HG03159 (cell line): ENCODE measurements around the gene VCL.
"Not testable (repeated sequence)": the region's sequence is repeated elsewhere in the genome, so short reads cannot be mapped to it uniquely, and the experiment has no call there.

Source experiments
- ATAC-seq: cut with Tn5 transposase; IDR thresholded peaks from one replicate; pipeline ENCODE4 v1.9.1; 2021; ENCODE audit warnings: mild to moderate bottlenecking, moderate library complexity; ENCODE audit not compliant: unreplicated experiment

Gene VCL

DNA sequence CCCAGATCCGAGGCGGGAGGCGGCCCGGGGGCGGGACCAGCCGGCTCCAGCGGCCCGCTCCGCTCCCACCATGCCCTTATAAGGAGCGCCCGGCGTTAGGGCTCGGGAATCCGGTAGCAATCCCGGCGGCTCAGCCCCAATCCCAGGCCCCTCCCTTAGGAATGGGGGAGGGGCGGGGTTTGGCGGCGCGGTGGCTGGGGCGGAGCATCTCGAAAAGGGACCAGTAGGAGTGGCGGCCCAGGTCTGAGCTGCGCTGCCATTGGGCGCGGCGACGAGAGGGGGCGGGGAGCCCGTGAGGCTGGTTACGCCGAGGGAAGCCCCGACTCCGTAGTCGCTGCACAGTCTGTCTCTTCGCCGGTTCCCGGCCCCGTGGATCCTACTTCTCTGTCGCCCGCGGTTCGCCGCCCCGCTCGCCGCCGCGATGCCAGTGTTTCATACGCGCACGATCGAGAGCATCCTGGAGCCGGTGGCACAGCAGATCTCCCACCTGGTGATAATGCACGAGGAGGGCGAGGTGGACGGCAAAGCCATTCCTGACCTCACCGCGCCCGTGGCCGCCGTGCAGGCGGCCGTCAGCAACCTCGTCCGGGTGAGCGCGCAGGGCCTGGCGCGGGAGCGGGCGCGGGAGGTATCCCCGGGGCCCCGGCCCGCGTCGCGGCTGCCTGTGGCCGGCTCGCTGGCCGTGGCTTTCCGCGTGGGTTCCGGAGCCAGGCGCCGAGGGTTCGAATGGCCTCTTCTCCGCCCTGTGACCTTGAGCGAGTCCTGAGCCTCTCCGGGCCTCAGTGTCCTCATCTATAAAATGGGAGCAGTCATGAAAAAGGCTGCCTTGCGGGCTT is at the start of gene VCL:
Gene VCL (plus strand): TSS at position 330 of the 836 bp plus-strand sequence. CDS start 92 bp downstream, at position 422.
- peak; percentile 97 for ATAC-seq

DNA sequence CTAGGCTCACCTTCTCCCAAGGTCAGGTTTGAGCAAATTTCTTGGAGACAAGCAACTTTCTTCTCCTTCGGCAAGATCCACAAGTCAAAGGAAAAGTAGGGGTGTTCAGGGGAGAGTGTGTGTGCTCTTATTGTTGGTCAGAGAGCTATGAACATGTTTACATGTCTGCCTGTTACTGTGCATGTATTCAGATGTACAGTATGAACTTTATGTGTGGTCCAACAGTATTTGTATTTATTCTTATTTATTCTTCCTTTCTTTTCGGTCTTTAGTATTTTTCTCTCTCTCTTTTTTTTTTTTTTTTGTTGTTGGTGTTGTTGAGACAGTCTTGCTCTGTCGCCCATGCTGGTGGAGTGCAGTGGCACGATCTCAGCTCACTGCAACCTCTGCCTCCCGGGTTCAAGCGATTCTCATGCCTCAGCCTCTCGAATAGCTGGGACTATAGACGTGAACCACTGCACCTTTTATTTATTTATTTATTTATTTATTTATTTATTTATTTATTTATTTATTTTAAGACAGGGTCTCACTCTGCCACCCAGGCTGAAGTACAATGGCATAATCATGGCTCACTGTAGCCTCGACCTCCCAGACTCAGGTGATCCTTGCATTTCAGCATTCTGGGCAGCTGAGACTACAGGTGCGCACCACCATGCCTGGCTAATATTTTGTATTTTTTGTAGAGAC is 48.8 kb upstream of the VCL start:
- ATAC-seq = no peak

DNA sequence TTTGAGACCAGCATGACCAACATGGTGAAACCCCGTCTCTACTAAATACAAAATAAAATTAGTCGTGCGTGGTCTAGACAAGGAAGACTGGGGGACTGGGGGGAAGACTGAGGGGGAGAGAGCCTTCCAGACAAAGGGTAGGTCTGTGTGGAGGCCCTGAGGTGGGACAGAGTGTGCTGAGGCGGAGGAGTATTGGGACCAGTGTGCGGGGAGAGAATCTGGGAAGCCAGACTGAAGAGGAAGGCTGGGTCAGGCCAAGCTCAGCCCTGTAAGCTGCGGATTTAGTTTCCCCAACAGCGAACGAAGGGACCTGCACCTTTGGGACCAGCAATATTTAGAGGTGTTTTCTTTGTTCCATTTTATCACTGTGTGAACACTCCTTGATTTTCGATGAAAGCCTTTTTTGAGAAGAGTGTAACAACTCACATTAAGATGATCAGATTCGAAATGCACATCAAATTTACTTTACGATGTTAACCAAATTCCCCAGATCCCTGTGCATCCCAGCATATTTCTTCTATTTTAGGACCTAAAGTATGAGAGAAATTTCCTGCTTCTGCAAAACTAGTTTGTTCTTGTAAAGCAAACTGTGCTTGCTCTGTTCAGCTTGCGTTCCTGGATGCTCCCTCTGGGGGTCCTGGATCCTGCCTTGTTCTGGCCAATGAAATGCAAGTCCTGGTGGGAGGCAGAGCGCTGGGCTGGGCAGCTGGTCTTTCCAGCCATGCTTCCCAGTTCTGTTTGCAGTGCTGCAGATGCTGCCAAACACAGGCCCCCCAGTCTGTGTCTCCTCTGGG is 47.6 kb upstream of the VCL start:
- ATAC-seq = no peak

DNA sequence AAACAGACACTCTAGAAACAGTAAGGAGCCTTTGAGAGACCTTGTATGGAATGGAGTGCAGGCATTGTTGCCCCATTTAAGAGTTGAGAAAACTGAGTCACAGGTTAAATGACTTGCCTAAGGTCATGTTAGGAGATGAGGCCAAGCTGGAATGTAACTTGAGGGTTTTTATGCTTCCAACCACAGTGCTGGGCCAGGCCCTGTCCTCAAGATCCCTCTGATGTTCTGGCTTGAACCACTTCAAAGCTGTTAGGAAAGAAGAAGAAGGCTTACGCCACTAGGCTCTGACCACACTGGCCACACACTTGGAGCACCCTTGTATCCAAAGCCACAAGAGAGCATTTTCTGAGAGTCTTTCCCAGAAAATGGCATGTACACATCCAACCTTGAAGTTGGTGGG is 44.3 kb upstream of the VCL start:
- no peak for ATAC-seq

DNA sequence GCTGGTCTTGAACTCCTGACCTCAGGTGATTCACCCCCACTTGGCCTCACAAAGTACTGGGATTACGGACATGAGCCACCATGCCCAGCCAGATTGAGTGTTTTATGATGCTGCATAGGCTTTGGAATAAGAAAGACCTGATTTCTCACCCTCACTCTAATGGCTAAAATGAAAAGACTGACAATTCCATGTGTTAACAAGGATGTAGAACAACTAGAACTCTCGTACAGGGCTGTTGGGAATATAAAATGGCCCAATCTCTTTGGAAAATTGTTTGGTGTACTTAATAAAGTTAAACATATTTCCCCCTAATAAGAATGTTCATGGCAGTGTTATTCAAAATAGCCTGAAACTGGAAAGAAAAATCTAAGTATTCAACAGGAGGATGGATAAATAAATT is 43.2 kb upstream of the VCL start:
- no peak for ATAC-seq

DNA sequence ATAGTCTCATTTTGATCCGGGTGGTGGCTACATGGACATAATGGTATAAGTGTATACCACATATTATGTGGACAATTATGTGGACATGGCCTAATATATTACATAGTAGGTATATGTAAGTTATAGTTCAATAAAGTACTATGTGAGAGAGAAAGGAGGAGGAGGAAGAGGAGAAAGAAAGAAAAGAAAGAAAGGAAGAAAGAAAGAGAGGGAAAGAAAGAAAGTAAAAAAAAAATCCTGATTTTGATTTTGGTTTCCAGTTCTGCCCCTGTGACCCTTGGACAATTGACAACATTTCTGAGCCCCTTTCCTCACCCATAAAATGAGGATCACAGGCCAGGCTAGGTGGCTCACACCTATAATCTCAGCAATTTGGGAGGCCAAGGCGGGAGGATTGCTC is 42.2 kb upstream of the VCL start:
- no peak for ATAC-seq

DNA sequence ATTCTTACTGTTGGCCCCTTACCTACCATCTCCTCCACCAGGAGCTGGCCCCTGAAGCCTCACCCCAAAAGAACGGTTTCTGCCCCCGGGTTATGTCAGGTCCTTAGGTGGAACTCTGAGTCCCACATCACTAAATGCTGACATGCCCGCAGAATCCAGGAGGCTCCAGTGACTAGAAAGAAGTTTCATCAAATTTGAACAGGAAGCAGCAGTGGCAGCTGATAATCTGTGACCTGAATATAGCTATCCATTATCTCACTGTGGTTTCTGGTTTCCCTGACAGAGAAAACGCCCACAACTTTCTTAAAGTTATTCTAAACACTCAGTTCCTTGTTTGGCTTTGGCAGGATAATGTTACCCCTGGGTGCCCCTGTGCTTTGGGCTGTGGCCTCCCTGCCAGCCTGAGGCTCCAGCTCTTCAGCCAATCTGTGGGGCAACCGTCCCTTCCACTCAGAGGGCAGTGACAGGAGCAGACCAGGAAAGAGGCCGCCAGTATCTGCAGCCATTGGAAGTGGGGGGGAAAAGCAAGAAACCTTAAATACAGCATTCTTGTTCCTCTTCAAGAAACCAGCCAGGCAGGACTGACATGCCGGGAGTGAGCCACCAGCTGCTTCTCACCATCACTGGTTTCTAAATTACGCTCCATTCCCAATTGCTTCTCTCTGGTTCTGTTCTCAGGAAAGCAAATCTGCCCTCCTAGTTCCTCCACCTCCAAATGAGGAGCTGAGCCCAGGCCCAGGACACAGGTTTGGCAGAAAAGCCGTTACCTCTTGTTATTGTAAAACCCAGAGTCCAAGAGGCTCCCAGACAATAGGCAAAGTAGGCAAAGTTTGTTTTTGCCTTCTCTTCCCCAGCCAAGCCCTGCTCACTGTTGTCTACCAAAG is 41.2 kb upstream of the VCL start:
- peak; percentile 50 for ATAC-seq

DNA sequence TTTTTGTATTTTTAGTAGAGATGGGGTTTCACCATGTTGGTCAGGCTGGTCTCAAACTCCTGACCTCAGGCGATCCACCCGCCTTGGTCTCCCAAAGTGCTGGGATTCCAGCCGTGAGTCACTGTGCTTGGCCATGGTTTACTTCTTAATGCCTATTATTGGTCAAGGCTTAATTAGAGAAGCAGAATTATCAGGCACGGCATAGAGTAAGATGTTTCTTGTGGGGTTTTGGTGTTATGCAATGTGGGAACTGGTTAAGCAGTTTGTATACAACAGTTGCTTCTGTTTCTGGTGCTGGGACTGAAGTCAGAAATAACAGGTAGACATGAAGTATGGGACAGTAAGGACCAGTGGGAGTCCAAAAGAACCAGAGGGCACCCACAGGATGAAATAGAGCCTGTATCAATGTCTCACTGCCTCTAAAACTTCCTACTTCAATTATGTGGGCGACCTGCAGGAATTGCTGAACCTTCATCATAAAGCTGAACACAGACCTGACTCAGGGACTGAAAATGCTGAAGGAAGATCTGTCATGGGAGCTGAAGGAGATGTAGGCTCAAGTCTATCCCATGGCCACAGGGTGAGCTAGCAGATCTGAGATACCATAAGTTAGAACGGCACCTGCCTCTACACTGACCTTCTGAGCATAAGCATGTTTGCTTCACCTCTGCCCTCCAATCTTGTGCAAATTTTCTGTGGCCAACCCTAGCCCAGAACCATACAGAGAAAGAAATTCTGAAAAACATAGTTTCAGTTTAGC is 38.3 kb upstream of the VCL start:
- no peak for ATAC-seq

DNA sequence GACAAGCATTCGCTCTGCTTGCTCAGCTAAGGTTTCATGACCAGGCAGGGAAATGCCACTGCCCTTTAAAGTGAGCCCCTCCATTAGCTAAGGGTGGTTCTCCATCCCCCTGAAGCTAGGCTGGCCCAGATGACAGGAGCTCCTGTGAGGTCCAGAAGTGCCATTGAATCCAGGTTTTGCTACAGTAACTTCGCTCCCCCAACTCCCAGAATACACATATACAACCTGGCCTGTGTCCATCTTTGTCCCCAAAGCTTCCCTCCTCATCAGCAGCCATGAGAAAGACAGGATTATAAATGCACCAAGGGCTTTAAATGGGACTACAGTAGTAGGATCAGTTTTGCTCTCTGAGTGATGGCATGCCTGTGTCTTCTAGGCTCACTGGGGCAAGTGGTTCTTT is 35.5 kb upstream of the VCL start:
- no peak for ATAC-seq

DNA sequence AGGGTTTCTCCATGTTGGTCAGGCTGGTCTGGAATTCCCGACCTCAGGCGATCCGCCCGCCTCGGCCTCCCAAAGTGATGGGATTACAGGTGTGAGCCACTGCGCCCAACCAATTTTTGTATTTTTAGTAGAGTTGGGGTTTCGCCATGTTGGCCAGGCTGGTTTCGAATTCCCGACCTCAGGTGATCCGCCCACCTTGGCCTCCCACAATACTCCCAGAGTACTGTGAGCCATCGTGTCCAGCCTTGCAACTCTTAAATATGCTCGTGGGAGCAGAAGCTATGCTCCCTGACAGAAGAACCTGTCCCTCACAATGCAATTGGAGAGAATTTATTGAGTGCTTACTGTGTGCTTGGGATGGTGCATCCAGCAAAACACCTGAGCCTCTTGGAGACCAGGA is 34.4 kb upstream of the VCL start:
- not testable (repeated sequence) for ATAC-seq

DNA sequence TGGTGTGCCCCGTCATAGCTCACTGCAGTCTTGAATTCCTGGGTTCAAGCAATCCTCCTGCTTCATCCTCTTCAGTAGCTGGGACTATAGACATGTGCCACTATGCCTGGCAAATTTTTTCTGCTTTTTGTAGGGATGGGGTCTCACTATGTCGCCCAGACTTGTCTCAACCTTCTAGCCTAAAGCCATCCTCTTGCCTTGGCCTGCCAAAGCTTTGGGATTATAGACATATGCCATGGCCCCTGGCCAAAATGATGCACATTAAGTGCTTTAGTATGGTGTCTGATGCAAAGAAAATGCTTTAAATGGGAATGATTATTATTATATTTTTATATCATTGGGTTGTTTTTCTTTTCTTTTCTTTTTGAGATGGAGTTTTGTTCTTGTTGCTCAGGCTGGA is 33.2 kb upstream of the VCL start:
- no peak for ATAC-seq

DNA sequence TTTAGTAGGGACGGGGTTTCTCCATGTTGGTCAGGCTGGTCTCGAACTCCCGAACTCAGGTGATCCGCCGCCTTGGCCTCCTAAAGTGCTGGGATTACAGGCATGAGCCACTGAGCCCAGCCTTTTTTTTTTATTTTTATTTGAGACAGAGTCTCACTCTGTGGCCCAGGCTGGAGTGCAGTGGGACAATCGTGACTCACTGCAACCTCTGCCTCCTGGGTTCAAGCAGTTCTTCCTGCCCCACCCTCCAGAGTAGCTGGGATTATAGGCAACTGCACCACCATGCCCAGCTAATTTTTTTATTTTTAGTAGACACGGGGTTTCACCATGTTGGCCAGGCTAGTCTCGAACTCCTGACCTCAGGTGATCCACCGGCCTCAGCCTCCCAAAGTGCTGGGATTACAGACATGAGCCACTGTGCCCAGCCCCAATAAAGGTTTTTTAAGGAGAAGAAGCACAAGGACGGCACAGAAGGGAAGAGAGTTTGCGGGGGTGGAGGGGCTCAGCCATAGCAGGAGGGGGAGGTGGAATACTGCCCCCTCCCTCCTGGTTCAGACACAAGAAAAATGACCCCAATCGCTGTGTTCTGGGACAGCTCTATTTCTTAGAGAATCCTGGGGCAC is 32.5 kb upstream of the VCL start:
- not testable (repeated sequence) for ATAC-seq

DNA sequence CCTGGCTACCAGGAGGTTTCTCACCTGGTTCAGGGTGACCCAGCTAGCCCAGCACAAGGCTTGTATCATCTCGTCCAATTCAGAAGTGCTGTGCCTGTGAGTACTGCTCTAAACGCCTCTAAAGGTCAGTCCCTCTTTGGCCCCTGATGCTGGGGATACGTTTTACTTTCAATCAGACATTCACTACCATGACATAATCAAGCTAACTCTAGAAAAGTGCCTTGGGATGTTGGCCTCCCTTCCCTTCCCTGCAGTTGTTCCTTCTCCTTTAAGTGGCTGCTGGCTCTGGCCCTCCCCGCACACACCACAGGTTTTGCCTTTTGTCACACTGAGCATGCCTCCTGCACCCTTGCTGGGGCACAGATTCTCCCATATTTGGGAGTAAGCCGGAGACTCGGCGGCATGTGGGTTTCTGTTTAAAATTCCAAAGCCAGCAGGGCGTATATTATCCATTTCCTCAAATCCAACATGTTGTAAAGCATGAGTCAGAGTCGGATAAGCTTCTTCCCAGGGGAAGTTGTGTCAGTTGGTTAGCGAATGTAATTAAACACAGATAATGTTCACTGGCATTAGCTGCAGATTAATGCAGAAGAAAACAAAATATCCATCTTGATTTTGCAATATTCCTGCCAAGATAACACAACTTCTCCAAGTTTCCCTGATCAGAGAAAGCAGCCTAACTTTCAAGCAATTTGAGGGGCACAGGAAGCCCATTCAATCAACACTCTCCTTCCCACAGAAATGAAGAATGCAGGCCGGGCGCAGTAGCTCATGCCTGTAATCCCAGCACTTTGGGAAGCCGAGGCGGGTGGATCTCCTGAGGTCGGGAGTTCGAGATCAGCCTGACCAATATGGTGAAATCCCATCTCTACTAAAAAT is 31.8 kb upstream of the VCL start:
- no peak for ATAC-seq

DNA sequence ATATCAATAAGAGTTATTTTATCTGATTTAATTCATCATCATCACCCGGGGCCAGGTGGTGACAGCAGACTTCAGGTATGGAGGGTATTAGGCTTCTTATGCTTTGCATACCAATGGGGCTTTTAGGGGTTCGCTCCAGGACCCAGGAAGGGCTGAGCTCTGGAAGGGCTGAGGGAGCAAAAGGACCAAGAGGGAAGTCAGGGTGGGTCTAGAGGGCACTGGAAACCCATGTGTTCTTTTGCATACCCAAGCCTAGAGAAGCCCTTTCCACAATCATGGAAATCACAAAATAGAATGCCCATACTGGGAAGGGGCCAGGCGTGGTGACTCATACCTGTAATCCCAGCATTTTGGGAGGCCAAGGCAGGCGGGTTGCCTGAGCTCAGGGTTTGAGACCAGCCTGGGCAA is 30.9 kb upstream of the VCL start:
- ATAC-seq = no peak

DNA sequence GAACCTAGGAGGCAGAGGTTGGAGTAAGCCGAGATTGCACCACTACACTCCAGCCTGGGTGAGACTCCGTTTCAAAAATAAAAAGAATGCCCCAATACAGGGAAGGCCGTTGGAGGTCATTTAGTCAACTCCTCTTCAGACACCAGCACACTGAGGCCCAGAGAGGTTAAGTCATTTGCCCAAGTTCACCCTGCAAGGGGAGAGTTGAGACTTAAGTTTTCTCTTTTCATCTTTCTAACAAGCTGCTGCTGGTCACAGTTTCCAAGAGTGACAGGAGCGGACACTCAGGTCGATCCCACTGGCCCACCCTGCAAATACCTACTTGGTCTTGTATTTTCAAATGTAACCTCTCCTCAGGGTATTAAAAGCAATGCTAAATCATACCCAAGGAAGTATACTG is 30.4 kb upstream of the VCL start:
- ATAC-seq = no peak

DNA sequence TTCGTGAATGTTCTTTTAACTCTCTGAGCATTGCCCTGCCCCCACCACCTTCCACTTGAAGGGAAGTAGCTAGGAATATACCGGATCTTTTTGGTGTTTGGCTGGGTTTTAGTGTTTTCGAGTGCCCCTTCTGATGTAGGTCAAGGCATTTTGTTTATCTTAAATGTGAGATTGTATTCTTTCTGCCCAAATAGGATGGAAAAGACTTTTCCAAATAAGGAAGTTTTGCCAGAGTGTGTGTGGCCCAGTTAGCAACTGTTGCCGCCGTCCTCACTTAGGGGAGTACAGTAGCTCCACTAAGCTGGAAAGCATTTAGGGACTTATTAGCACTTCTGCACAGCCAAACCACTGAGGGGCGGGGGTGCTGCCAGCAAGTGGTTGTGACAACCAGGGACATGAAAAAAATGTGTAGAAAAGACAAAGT is 29.8 kb upstream of the VCL start:
- ATAC-seq = no peak

DNA sequence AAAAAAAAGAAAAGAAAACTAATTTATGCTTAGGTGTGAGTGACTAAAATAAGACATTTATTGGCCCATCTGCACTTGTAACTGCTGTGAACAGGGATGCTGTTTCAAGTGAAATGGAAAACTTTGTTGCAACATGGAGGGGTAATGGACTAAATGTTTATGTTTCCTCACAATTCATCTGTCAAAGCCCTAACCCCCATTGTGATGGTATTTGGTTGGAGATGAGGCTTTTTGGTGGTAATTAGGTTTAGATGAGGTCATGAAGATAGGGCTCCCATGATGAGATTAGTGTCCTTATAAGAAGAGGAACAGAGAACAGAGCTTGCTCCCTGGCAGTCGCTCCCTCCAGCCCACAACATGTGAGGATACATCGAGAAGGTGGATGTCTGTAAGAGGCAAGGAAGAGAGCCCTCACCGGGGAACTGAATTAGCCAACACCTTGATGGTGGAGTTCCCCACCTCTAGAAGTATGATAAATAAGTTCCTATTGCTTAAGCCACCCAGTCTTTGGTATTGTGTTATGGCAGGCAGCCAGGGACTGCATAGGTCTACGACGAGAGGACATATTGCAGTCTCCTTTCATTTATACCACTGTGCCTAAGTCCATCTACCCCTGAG is 28.6 kb upstream of the VCL start:
- ATAC-seq = no peak

DNA sequence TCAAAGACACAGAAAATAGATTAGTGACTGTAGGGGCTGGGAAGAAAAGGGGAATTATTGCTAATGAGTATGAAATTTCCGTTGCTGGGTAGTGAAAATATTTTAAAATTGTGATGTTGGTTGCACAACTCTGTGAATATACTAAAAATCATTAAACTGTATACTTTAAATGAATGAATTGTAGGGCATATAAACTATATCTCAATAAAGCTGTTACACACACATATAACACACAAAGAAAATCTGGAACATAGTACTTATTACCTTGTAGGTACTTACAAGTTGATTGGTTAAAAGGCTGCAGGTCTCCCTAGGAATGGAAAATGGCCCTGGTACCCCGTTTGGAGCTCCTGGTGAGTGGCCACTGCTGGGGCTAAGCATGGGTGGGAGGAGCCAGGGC is 27.1 kb upstream of the VCL start:
- no peak for ATAC-seq
